Glutamatergic neuron (in vitro differentiated cells): ENCODE measurements around the gene LRFN2. TPM values are rescaled to one million over a fixed set of nuclear protein-coding genes. Genes with fewer than 3 reads are reported as not detected.

Experiments used
- DNase-seq: peaks from one replicate; pipeline ENCODE4 v3.0.0; 2022
- H3K27ac Mint-ChIP-seq: one replicate; pipeline ENCODE4 v1.8.0; 2020; ENCODE audit warnings: mild to moderate bottlenecking, mixed read lengths, inconsistent platforms; ENCODE audit not compliant: unreplicated experiment
- H3K27me3 Mint-ChIP-seq: one replicate; pipeline ENCODE4 v1.8.0; 2020; ENCODE audit warnings: mild to moderate bottlenecking, moderate library complexity, mixed read lengths, inconsistent platforms; ENCODE audit not compliant: unreplicated experiment
- H3K36me3 Mint-ChIP-seq: one replicate; pipeline ENCODE4 v1.8.0; 2020; ENCODE audit warnings: mild to moderate bottlenecking, mixed read lengths, inconsistent platforms; ENCODE audit not compliant: unreplicated experiment
- H3K4me1 Mint-ChIP-seq: one replicate; pipeline ENCODE4 v1.8.0; 2020; ENCODE audit warnings: mild to moderate bottlenecking, low read depth, mixed read lengths, inconsistent platforms; ENCODE audit not compliant: unreplicated experiment
- H3K4me3 Mint-ChIP-seq: one replicate; pipeline ENCODE4 v1.8.0; 2020; ENCODE audit warnings: mild to moderate bottlenecking, mixed read lengths, inconsistent platforms; ENCODE audit not compliant: unreplicated experiment
- H3K9me3 Mint-ChIP-seq: one replicate; pipeline ENCODE4 v1.8.0; 2020; ENCODE audit warnings: mild to moderate bottlenecking, moderate library complexity, mixed read lengths, inconsistent platforms; ENCODE audit not compliant: unreplicated experiment
- CTCF ChIP-seq: fragments of 200-600 bp; sonication (generic); IDR thresholded peaks from one replicate; pipeline ENCODE4 v1.5.0; 2021; ENCODE audit not compliant: partially characterized antibody, unreplicated experiment
- total RNA-seq: library from RNA; stranded (reverse); fragmentation: NEBNext Ultra II Directional; extraction: Animal tissue kit (Norgen Biotek cat#: 25700); gene quantifications from one replicate; pipeline ENCODE4 v1.2.1, GENCODE V29; 2021; ENCODE audit not compliant: unreplicated experiment

Gene LRFN2
- total RNA-seq, 1 donor from 2014 or later, result 0.56 TPM

- peaks cover 3% of the 10 kb centered on the region for H3K27me3 Mint-ChIP-seq
- no peak for TF ChIP-seq CTCF
- H3K27ac Mint-ChIP-seq, result no peak overlapping the region
- H3K4me3 Mint-ChIP-seq, result no peak overlapping the region
- no peak for DNase-seq
- H3K9me3 Mint-ChIP-seq, result no peaks in the 10 kb centered on the region
- H3K36me3 Mint-ChIP-seq, result no peaks in the 10 kb centered on the region
- no peaks in the 10 kb centered on the region for H3K4me1 Mint-ChIP-seq
Observed at GRCh38 chr6:40356242-40356910, 230.8 kb downstream of the LRFN2 start.

GRCh38 chr6:40355532-40355931, 231.6 kb downstream of the LRFN2 start:
- Mint-ChIP-seq H3K9me3 (no peaks in the 10 kb centered on the region), H3K27me3 (peaks cover 3% of the 10 kb centered on the region), H3K27ac (no peak overlapping the region), H3K36me3 (no peaks in the 10 kb centered on the region), H3K4me1 (no peaks in the 10 kb centered on the region), H3K4me3 (no peak overlapping the region)
- DNase-seq, result no peak
- no peak for TF ChIP-seq CTCF

- H3K27me3 Mint-ChIP-seq, result peaks cover 3% of the 10 kb centered on the region
- no peak overlapping the region for H3K27ac Mint-ChIP-seq
- H3K4me1 Mint-ChIP-seq, result no peaks in the 10 kb centered on the region
- no peak for TF ChIP-seq CTCF
- H3K36me3 Mint-ChIP-seq, result no peaks in the 10 kb centered on the region
- H3K4me3 Mint-ChIP-seq, result no peak overlapping the region
- no peak for DNase-seq
- no peaks in the 10 kb centered on the region for H3K9me3 Mint-ChIP-seq
Observed at GRCh38 chr6:40355066-40355465, 232.1 kb downstream of the LRFN2 start.

DNA sequence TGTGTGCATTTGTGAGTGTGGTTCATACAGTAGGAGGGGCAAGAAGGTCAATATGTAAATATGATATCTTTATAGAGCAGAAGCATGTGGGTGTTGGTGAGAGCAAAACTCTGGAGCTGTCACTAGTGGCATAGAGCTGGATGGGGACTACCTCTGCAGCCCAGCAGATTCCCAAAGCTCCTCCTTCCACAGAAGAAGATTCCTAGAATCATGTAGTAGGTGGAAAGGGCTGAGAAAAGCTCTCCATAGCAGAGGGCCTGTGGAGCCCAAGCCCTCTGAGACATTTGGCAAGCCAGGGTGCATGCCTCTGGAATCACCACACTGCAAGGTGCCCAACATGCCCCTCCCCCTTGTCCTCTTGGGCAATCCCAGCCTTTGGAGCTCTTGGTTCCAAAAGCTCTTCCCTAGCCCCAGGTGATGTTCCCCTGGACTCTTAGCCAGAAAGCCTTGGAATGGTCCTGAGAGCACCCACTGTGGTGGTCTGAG, 233.2 kb downstream of the LRFN2 start:
- DNase-seq, result no peak
- Mint-ChIP-seq H3K4me3 (no peak overlapping the region), H3K9me3 (no peaks in the 10 kb centered on the region), H3K27me3 (peaks cover 3% of the 10 kb centered on the region), H3K4me1 (peaks cover 2% of the 10 kb centered on the region), H3K36me3 (no peaks in the 10 kb centered on the region), H3K27ac (no peak overlapping the region)
- TF ChIP-seq CTCF, result no peak

DNA sequence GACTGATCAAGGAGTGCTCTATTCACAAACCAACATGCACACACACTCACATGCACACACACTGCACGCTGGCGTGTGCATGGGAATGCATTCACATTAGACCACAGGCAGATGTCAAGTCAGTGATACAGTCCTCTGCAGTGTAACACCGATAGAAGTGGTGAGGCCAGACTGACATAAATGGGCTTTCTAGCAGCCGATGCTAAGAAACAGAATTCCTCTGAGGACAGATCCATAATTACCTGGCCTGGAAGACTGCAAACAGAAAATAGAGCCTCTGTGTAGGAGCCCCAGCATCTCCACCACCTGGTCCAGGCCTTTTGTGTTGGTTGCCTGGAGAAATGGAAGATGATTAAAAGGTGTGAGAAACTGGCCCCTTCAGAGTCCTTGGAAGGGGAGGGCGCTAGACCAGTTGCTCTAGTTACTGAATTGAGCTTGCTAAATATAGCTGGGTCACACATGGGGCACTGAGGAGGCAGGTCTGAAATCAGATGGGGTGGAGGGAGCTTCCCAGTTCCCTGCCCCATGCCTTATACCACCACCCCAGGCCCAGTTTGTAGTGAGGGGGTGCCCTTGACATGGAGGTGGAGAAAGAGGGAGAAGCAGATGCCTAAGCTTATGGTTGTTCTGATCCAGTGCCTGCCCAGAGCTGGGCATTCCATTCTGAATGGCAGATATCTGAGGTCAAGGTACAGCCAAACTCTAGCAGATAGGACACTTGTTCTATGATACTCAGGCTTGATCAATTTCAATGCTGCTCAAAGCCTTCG, 233.8 kb downstream of the LRFN2 start:
- H3K4me1 Mint-ChIP-seq, result peaks cover 6% of the 10 kb centered on the region
- DNase-seq, result no peak
- no peak for TF ChIP-seq CTCF
- H3K9me3 Mint-ChIP-seq, result peaks cover 2% of the 10 kb centered on the region
- no peak overlapping the region for H3K4me3 Mint-ChIP-seq
- H3K36me3 Mint-ChIP-seq, result no peaks in the 10 kb centered on the region
- H3K27ac Mint-ChIP-seq, result no peak overlapping the region
- H3K27me3 Mint-ChIP-seq, result peaks cover 3% of the 10 kb centered on the region
